ENCODE measurements around the gene RPS6KB1. TPM values are rescaled to one million over a fixed set of nuclear protein-coding genes. Genes with fewer than 3 reads are reported as not detected.

RPS6KB1 gene
- total RNA-seq, 1 experiment from 2014 or later: 75.7 TPM

- H3K4me2 ChIP-seq (ENCODE audit: low read length): no peak overlapping the region
- H3K27me3 ChIP-seq (ENCODE audit: insufficient read depth, low read length): no peaks in the 10 kb centered on the region
- H3K4me1 ChIP-seq (ENCODE audit: control insufficient read depth in 1 of 2, insufficient read depth in 2 of 2, low read length in 2 of 2): peaks cover 85 to 97% of the 10 kb centered on the region in 2 experiments
- ATAC-seq: no peak
- no peaks in the 10 kb centered on the region for H3K9me2 ChIP-seq (ENCODE audit: insufficient read depth)
- no peak overlapping the region for H3K9ac ChIP-seq (ENCODE audit: low read length)
- BruUV-seq (replicated peaks): no TSS peak
- TF ChIP-seq SRF (IDR thresholded peaks at IDR 0.05; ENCODE audit: low read depth) (no peak), REST (IDR thresholded peaks at IDR 0.05; ENCODE audit: low read depth) (no peak), CTCF (IDR thresholded peaks at IDR 0.05 in 2 of 3, conservative IDR thresholded peaks at IDR 0.05 in 1 of 3; ENCODE audit: borderline replicate concordance in 1 of 3, insufficient read depth in 1 of 3, low read depth in 2 of 3, low read length in 2 of 3) (no peak), SP1 (IDR thresholded peaks at IDR 0.05; ENCODE audit: low read depth) (no peak), EZH2phosphoT487 (IDR thresholded peaks at IDR 0.05; ENCODE audit: borderline replicate concordance) (no peak), CEBPB (IDR thresholded peaks at IDR 0.05; ENCODE audit: low read depth) (no peak), POLR2A (IDR thresholded peaks at IDR 0.05; ENCODE audit: borderline replicate concordance, extremely low read depth, insufficient read depth, insufficient read length) (no peak), MAX (IDR thresholded peaks at IDR 0.05) (no peak), ZNF274 (IDR thresholded peaks at IDR 0.05; ENCODE audit: low read depth, low read length) (no peak), ATF3 (IDR thresholded peaks at IDR 0.05) (no peak), CBX3 (IDR thresholded peaks at IDR 0.05; ENCODE audit: low read depth) (no peak), FOSL1 (IDR thresholded peaks at IDR 0.05; ENCODE audit: low read depth) (no peak)
- intact Hi-C loops (cut with micrococcal nuclease): no loop called here
- no peaks in the 10 kb centered on the region for H4K20me1 ChIP-seq (ENCODE audit: insufficient read depth)
- H2AFZ ChIP-seq (ENCODE audit: low read depth, low read length, poor library complexity, severe bottlenecking): no peak overlapping the region
- H3K36me3 ChIP-seq (ENCODE audit: control insufficient read depth in 1 of 2, insufficient read depth in 2 of 2, low read length in 2 of 2): no peaks in the 10 kb centered on the region
- DNase-seq (ENCODE audit: low read depth, low spot score): no peak
- RAD21 ChIA-PET (ENCODE audit: low non-redundant PET in 1 of 2, low total read pairs in 2 of 2, uncharacterized antibody in 2 of 2, unreplicated experiment in 2 of 2): no interaction called here
- peak overlapping the region; percentile 97 for H3K27ac ChIP-seq (ENCODE audit: low read depth, low read length)
- no peak overlapping the region for H3K4me3 ChIP-seq (replicated peaks in 1 of 2; ENCODE audit: low read depth in 1 of 2, low read length in 2 of 2)
- POLR2A ChIA-PET: interaction anchor here (2.8 to 15.2 kb wide), 3 partner anchors 11 to 97 kb away, joined by 10 to 443 read pairs (median 411); no protein-coding TSS in a partner anchor
- no peaks in the 10 kb centered on the region for H3K9me3 ChIP-seq (ENCODE audit: control insufficient read depth in 1 of 2, insufficient read depth in 1 of 2, low read depth in 1 of 2, low read length in 2 of 2)
- H3K79me2 ChIP-seq (ENCODE audit: insufficient read depth, low read length): no peaks in the 10 kb centered on the region
- CTCF ChIA-PET: interaction anchor here (2.8 kb wide), 1 partner anchor 10 kb away, joined by 19 read pairs; no protein-coding TSS in a partner anchor
These were observed 44.6 kb upstream of the RPS6KB1 start for GRCh38 chr17:59848385-59848668.
